Epithelial cell of esophagus (primary cell): ENCODE results near the gene LAMP1.
"Not testable (repeated sequence)": the region's sequence is repeated elsewhere in the genome, so short reads cannot be mapped to it uniquely, and the experiment has no call there.

Experiments
- DNase-seq: peaks from one replicate; pipeline ENCODE4 v3.0.0; 2010; ENCODE audit warnings: low read depth
- H3K4me3 ChIP-seq: 2 replicates; pipeline ENCODE4 v1.5.1; 2011; ENCODE audit warnings: mild to moderate bottlenecking, low read length, control low read depth
- TF ChIP-seq, protein P1 (sequence below): IDR thresholded peaks from 2 replicates; pipeline ENCODE4 v1.5.1; 2011; ENCODE audit warnings: low read depth, mild to moderate bottlenecking, low read length, control low read depth, inconsistent platforms; ENCODE audit not compliant: insufficient read depth; ENCODE audit errors: missing control alignments

Gene LAMP1

DNA sequence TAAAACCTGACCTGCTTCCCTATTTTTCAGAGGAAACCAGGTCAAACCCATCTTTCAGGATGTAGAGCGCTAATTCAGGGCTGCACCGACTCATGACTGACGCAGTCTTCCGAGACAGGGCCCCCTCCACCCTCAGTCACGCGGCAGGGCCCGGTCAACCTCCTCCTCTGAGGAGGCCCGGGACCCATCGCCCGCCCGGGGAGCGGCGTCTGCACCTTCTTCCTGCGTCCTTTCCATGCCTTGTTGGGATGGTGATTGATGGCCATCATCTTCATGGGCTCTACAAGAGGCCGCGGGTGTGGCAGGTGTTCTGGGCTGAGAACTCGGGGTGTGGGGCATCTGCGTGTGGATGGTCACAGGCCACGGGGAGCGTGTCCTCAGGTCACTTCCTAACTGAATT, 40.9 kb downstream of the LAMP1 start:
- DNase-seq, result no peak
- TF ChIP-seq, protein P1, sequence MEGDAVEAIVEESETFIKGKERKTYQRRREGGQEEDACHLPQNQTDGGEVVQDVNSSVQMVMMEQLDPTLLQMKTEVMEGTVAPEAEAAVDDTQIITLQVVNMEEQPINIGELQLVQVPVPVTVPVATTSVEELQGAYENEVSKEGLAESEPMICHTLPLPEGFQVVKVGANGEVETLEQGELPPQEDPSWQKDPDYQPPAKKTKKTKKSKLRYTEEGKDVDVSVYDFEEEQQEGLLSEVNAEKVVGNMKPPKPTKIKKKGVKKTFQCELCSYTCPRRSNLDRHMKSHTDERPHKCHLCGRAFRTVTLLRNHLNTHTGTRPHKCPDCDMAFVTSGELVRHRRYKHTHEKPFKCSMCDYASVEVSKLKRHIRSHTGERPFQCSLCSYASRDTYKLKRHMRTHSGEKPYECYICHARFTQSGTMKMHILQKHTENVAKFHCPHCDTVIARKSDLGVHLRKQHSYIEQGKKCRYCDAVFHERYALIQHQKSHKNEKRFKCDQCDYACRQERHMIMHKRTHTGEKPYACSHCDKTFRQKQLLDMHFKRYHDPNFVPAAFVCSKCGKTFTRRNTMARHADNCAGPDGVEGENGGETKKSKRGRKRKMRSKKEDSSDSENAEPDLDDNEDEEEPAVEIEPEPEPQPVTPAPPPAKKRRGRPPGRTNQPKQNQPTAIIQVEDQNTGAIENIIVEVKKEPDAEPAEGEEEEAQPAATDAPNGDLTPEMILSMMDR, result no peak
- no peak overlapping the region for H3K4me3 ChIP-seq

DNA sequence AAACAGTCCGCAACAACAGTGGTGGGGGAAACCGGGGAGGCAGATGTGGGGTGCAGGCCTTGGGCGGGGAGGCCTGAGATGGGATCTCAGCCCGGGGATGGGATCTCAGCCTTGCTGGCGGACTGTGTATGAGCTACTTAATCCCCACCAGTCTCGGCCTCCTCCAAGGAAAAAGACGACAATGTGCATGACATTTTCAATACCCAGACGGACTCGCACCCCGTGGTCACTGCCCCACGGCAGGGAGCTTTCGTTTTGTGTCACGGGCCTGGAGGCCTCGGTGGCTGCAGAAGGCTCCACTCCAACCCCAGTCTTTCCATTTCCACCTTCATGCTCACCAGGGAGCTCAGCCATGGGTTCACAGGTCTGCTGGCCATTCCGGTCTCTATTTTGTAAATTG, 41.4 kb downstream of the LAMP1 start:
- TF ChIP-seq, protein P1, result no peak
- no peak overlapping the region for H3K4me3 ChIP-seq
- no peak for DNase-seq

DNA sequence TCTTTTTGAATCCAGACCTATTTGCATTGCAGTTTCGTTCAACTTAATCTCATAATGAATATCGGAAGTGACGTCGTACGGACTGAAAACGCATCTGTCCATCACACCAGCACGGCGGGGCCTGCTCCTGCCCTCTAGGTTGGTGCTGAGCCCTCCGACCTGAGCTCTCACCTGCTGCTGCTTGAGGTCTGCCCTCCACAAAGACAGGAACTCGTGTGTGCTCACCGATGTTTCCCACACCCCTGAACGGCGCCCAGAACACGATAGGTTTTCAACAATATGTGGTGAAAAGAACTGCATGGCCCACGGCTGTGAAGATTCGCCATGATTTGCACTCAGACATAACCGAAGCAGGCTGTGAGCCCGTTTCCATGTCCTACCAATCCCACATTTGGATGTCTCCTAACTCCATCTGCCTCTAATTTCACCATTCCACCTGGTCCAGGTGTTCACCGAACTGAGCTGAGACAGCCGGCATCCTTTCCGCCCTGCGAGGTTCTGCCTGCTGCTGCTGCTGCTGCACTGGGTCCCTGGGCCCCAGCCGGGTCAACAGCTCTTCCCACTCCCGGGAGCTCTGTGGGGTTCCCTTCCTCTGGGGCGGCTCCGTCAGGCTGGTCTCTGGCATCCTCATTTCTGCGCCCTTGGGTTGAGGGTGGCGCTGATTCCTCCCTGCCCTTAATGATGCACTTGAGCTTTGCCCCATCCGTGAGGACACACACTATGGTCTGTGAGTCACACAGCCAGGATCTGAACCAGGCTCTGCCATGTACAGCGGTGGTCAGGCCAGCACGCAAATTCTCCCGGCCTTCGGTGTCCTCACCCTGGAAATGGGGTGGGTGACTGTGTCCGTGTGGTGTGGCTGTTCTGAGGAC, 46.0 kb downstream of the LAMP1 start:
- no peak for DNase-seq
- no peak overlapping the region for H3K4me3 ChIP-seq
- TF ChIP-seq, protein P1, result no peak

DNA sequence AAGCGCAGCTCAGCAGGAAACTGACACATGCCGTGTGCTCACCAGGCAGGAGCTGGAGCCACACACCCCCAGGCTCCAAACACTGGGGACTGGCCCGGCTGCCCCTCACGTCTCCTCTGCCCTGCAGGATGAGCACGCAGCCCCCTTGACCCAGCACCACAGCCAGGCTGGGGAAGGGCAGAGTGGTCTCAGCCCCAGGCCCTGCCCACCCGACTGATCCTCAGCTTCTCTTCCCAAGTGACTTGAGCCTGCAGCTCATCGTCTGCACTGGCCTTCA, 46.6 kb downstream of the LAMP1 start:
- DNase-seq, result no peak
- TF ChIP-seq, protein P1, result no peak
- no peak overlapping the region for H3K4me3 ChIP-seq

DNA sequence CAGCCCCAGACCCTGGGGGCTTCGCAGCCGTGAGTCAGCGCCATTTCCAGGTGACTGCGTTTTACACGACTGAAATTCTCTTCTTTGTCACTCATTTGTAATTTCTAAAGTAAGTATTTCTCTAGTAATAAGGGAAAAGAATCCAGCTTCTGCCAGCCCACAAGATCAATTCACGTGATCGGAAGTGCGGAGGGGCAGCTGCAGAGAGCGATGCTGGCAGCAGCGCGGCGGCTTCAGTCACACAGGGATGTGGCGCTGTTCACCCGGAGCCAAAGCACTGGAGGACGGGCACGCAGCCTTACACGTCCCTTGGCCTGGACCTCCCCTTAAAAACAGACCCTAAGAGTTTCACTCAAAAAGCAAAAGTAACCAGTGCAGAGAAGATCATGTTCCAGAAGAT, 48.4 kb downstream of the LAMP1 start:
- TF ChIP-seq, protein P1, result no peak
- DNase-seq, result no peak
- H3K4me3 ChIP-seq, result no peak overlapping the region

DNA sequence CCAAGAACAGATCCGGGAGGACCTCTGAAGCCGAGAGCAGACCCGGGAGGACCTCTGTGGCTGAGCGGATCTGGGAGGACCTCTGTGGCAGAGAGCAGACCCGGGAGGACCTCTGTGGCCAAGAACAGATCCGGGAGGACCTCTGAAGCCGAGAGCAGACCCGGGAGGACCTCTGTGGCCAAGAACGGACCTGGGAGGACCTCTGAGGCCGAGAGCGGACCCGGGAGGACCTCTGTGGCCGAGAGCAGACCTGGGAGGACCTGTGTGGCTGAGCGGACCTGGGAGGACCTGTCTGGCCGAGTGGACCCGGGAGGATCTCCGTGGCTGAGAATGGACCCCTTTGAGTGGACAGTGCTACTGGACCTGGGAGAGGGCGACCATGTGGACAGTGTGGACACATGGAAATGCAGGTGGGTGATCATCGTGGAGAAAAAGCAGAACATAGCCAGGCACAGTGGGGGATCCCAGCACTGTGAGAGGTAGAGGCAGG, 50.7 kb downstream of the LAMP1 start:
- H3K4me3 ChIP-seq, DNase-seq: not testable (repeated sequence)

DNA sequence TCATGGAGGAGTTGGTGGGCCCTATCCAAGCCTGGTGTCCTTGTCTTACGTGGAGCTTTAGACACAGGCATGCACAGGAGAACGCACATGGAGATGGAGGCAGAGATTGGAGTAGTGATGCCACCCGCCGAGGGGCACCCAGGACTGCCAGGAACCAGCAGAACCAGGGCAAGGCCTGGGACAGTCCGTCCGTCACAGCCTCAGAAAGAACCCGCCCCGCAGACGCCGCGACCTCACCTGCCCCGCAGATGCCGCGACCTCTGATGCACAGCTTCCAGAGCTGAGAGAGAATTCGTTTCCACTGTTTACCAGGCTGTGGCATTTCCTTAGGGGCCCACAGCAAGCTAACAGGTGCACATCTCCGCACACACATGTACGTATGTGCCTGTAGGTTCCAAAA, 51.6 kb downstream of the LAMP1 start:
- TF ChIP-seq, protein P1, result no peak
- no peak overlapping the region for H3K4me3 ChIP-seq
- DNase-seq, result no peak
